Prostate gland (tissue), 2 donors: ENCODE results near the gene SSTR5. TPM values are rescaled to one million over a fixed set of nuclear protein-coding genes. Genes with fewer than 3 reads are reported as not detected.

Experiments
- DNase-seq: peaks from one replicate; pipeline ENCODE4 v3.0.0-alpha.2; 2019; ENCODE audit warnings: low spot score
- H3K27ac ChIP-seq, 2 donors: fragments of 200-600 bp; sonication (generic); 2 replicates each; pipeline ENCODE4 v1.5.1; 2017 to 2019
- H3K27me3 ChIP-seq: fragments of 200-600 bp; sonication (generic); replicated peaks from 2 replicates; pipeline ENCODE4 v1.5.1; 2019; ENCODE audit not compliant: insufficient read depth
- H3K36me3 ChIP-seq, 2 donors: fragments of 200-600 bp; sonication (generic); 1 replicate in 1 of 2; 2 replicates in 1 of 2; pipeline versions ENCODE4 v1.5.1 to v1.8.1; 2017 to 2019
- H3K4me1 ChIP-seq: fragments of 200-600 bp; sonication (generic); replicated peaks from 2 replicates; pipeline ENCODE4 v1.5.1; 2019
- H3K4me3 ChIP-seq, 2 donors: fragments of 200-600 bp; sonication (generic); 2 replicates each; pipeline ENCODE4 v1.5.1; 2017 to 2019
- H3K9me3 ChIP-seq: fragments of 200-600 bp; sonication (generic); 2 replicates; pipeline ENCODE4 v1.5.1; 2017
- POLR2A ChIP-seq: fragments of 450-650 bp; IDR thresholded peaks from one replicate; pipeline ENCODE4 v1.6.1; 2016; ENCODE audit warnings: antibody characterized with exemption, mild to moderate bottlenecking
- POLR2AphosphoS5 ChIP-seq: sonication (generic); formaldehyde crosslinking; IDR thresholded peaks from one replicate; pipeline ENCODE4 v1.6.1; 2017; ENCODE audit warnings: antibody characterized with exemption
- WGBS: methylation state at CpG from one replicate; pipeline ENCODE4 v1.1.5; 2018; 5-methylcytosine and 5-hydroxymethylcytosine counted together
- intact Hi-C: fragments of 100-400 bp; cut with DNase I; formaldehyde crosslinking; loops from one replicate; pipeline ENCODE4 v1.14.2; 2022
- total RNA-seq, 2 donors: library from RNA; depleted of rRNA; stranded (reverse); fragments of >200 nt; gene quantifications; one replicate each; pipeline ENCODE4 v1.1.0, GENCODE V29; 2016
- TF ChIP-seq, protein P1 (sequence below), 4 experiments: fragments of 200-600 bp in 2 of 4; fragments of 450-650 bp in 2 of 4; sonication (generic) in 2 of 4; IDR thresholded peaks; 1 replicate in 3 of 4; 2 replicates in 1 of 4; pipeline ENCODE4 v1.5.1; 2016 to 2019; ENCODE audit warnings: antibody characterized with exemption in 4 of 4, mild to moderate bottlenecking in 2 of 4, moderate library complexity in 2 of 4

SSTR5 gene
- total RNA-seq, 2 donors from 2014 or later: 1.1 to 1.8 TPM

DNA sequence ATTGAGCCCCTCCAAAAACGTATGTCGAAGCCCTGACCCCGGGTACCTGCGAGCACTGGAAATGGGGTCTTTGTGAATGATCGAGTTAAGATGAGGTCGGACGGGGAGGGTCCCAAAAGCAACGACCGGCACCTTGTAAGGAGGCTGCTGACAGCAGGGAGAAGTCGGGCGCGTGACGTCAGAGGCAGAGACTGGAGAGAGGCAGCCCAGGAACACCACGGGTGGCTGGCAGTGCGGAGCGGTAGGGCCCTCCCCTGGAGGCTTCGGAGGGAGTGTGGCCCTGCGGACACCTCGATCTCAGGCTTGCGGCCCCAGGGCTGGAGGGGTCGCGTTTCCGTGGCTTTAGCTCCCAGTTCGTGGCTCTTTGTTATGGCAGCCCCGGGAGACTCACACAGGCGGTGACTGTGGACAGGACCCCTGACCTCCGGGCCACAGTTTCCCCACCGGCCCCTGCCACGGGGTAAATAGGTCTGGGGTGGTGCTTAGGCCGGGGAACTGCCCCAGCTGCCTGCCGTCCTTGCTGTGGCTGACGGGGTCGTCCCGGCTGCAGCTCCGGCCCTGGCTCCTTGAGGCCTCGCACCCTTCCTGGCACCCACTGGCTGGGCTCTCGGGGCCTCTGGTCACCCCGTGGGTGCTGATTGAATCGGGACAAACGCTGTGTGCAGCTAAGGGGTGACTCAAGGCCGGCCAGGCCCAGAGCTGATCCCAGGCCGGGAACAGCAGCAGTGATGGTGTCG is 10.6 kb upstream of the SSTR5 start:
- intact Hi-C loops: no loop called here
- WGBS: 90% methylated on average over 43 of the region's 43 CpGs
- Histone ChIP-seq H3K4me3 (no peak overlapping the region), H3K4me1 (no peaks in the 10 kb centered on the region), H3K27me3 (peaks cover 14% of the 10 kb centered on the region), H3K36me3 (no peaks in the 10 kb centered on the region), H3K27ac (no peak overlapping the region), H3K9me3 (no peaks in the 10 kb centered on the region)
- DNase-seq: no peak
- TF ChIP-seq POLR2A: no peak
- TF ChIP-seq, protein P1, sequence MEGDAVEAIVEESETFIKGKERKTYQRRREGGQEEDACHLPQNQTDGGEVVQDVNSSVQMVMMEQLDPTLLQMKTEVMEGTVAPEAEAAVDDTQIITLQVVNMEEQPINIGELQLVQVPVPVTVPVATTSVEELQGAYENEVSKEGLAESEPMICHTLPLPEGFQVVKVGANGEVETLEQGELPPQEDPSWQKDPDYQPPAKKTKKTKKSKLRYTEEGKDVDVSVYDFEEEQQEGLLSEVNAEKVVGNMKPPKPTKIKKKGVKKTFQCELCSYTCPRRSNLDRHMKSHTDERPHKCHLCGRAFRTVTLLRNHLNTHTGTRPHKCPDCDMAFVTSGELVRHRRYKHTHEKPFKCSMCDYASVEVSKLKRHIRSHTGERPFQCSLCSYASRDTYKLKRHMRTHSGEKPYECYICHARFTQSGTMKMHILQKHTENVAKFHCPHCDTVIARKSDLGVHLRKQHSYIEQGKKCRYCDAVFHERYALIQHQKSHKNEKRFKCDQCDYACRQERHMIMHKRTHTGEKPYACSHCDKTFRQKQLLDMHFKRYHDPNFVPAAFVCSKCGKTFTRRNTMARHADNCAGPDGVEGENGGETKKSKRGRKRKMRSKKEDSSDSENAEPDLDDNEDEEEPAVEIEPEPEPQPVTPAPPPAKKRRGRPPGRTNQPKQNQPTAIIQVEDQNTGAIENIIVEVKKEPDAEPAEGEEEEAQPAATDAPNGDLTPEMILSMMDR (IDR thresholded peaks at IDR 0.05): no peak
- no peak for TF ChIP-seq POLR2AphosphoS5

GRCh38 chr16:1062895-1063294 is 9.7 kb upstream of the SSTR5 start:
- H3K27ac ChIP-seq: no peak overlapping the region
- no peaks in the 10 kb centered on the region for H3K36me3 ChIP-seq
- intact Hi-C loops: no loop called here
- no peaks in the 10 kb centered on the region for H3K4me1 ChIP-seq
- no peak overlapping the region for H3K4me3 ChIP-seq
- no peaks in the 10 kb centered on the region for H3K9me3 ChIP-seq
- TF ChIP-seq, protein P1 (IDR thresholded peaks at IDR 0.05): no peak
- TF ChIP-seq POLR2AphosphoS5 (no peak), POLR2A (no peak)
- no peak for DNase-seq
- H3K27me3 ChIP-seq: peaks cover 14% of the 10 kb centered on the region
- 78% methylated on average over 16 of the region's 20 CpGs for WGBS

DNA sequence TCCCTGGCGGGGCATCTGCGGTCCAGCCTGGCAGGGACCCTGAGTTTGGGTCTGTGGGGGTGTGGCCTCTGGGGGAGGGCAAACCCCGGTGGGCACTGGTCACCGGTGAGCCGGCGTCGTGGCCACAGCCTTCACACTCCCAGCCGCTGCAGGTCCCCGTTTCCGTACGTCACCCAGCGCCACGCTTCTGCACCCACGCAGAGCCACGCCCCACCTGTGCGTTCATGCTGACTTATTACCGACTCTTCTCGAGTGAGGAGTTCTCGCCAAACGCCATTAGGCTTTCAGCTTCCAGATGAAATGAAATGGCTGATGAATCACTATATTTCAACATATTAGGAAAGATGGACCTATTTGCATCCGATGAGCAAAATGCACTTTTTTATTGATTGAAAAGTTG is 8.8 kb upstream of the SSTR5 start:
- TF ChIP-seq, protein P1 (IDR thresholded peaks at IDR 0.05): no peak
- TF ChIP-seq POLR2A: no peak
- TF ChIP-seq POLR2AphosphoS5: no peak
- no peaks in the 10 kb centered on the region for H3K9me3 ChIP-seq
- intact Hi-C loops: no loop called here
- H3K4me1 ChIP-seq: no peaks in the 10 kb centered on the region
- no peak overlapping the region for H3K27ac ChIP-seq
- H3K27me3 ChIP-seq: peaks cover 21% of the 10 kb centered on the region
- H3K4me3 ChIP-seq: no peak overlapping the region
- 73% methylated on average over 21 of the region's 21 CpGs for WGBS
- no peak for DNase-seq
- H3K36me3 ChIP-seq: no peaks in the 10 kb centered on the region

DNA sequence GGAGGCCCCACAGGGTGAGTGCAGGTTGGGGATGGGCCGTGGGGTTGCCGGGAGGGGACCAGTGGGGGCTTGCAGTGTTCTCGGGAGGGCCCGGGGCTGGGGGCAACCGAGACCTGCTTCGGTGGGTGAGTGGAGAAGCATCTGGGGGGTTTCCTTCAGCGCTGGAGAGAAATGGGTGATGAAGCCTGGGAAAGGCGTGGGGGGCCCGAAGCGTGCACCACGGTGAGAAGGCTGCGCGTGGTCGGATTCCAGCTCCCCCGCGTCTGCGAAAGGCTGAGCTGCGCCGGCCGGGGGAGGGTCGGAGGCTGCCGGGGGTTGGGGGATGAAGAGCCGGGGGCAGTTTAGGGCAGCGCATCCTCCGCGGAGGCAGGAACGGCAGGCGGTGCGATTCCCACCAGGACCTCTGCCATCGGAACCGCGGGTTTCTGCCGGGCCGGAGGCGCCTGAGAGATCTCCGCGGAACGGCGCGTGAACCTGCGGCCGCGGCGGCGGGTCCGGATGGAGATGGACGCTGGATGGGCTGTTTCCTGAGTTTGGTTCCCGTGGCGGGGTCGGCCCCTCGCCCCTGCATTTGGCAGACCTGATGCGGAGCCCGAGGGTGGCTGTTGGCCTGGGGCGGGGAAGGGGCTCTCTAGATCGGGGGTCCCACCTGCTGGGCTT is 6.9 kb upstream of the SSTR5 start:
- no peaks in the 10 kb centered on the region for H3K36me3 ChIP-seq
- H3K4me1 ChIP-seq: no peaks in the 10 kb centered on the region
- no peak for DNase-seq
- TF ChIP-seq POLR2AphosphoS5 (no peak), POLR2A (no peak)
- TF ChIP-seq, protein P1 (IDR thresholded peaks at IDR 0.05): no peak
- H3K27ac ChIP-seq: no peak overlapping the region
- peaks cover 26% of the 10 kb centered on the region for H3K27me3 ChIP-seq
- 19% methylated on average over 35 of the region's 55 CpGs for WGBS
- intact Hi-C loops: no loop called here
- no peak overlapping the region for H3K4me3 ChIP-seq
- H3K9me3 ChIP-seq: no peaks in the 10 kb centered on the region
